Epithelial cell of esophagus (primary cell): Measurements from ENCODE around the gene NPEPL1.
"Not testable (repeated sequence)": the region's sequence is repeated elsewhere in the genome, so short reads cannot be mapped to it uniquely, and the experiment has no call there.

Source experiments
- DNase-seq: peaks from one replicate; pipeline ENCODE4 v3.0.0; 2010; ENCODE audit warnings: low read depth
- H3K4me3 ChIP-seq: 2 replicates; pipeline ENCODE4 v1.5.1; 2011; ENCODE audit warnings: mild to moderate bottlenecking, low read length, control low read depth
- CTCF ChIP-seq: IDR thresholded peaks from 2 replicates; pipeline ENCODE4 v1.5.1; 2011; ENCODE audit warnings: low read depth, mild to moderate bottlenecking, low read length, control low read depth, inconsistent platforms; ENCODE audit not compliant: insufficient read depth; ENCODE audit errors: missing control alignments

The NPEPL1 gene

GRCh38 chr20:58755766-58756449 lies 63.3 kb downstream of the NPEPL1 start:
- no peak overlapping the region for H3K4me3 ChIP-seq
- no peak for DNase-seq
- TF ChIP-seq CTCF, result no peak

GRCh38 chr20:58756450-58756775 lies 63.8 kb downstream of the NPEPL1 start:
- H3K4me3 ChIP-seq, result no peak overlapping the region
- DNase-seq, result no peak
- no peak for TF ChIP-seq CTCF

- H3K4me3 ChIP-seq, DNase-seq: not testable (repeated sequence)
These were observed 65.0 kb downstream of the NPEPL1 start for GRCh38 chr20:58757647-58758046.

GRCh38 chr20:58759947-58760346 lies 67.3 kb downstream of the NPEPL1 start:
- no peak for TF ChIP-seq CTCF
- no peak for DNase-seq
- H3K4me3 ChIP-seq, result no peak overlapping the region

GRCh38 chr20:58760856-58761255 lies 68.3 kb downstream of the NPEPL1 start:
- no peak overlapping the region for H3K4me3 ChIP-seq
- TF ChIP-seq CTCF, result no peak
- DNase-seq, result no peak

- no peak for TF ChIP-seq CTCF
- DNase-seq, result no peak
- H3K4me3 ChIP-seq, result no peak overlapping the region
These were observed 69.5 kb downstream of the NPEPL1 start for GRCh38 chr20:58762120-58762519.

GRCh38 chr20:58763076-58763475 lies 70.5 kb downstream of the NPEPL1 start:
- no peak for DNase-seq
- TF ChIP-seq CTCF, result no peak
- H3K4me3 ChIP-seq, result no peak overlapping the region
